ENCODE results near the gene HDAC10.

The HDAC10 gene

GRCh38 chr22:50255099-50255498 lies 4.0 kb upstream of the HDAC10 start:
- TF ChIP-seq CTCF (IDR thresholded peaks at IDR 0.05; ENCODE audit: low read depth, low read length, missing control alignments): no peak
- DNase-seq (ENCODE audit: low read depth): no peak
- in situ Hi-C loops (cut with HindIII; ENCODE audit: low sequenced_read_pairs): no loop called here
- H3K4me3 ChIP-seq (ENCODE audit: low read depth, low read length): no peak overlapping the region

GRCh38 chr22:50253941-50254340 lies 2.9 kb upstream of the HDAC10 start:
- no peak for DNase-seq (ENCODE audit: low read depth)
- H3K4me3 ChIP-seq (ENCODE audit: low read depth, low read length): no peak overlapping the region
- no peak for TF ChIP-seq CTCF (IDR thresholded peaks at IDR 0.05; ENCODE audit: low read depth, low read length, missing control alignments)
- in situ Hi-C loops (cut with HindIII; ENCODE audit: low sequenced_read_pairs): no loop called here

- no peak for TF ChIP-seq CTCF (IDR thresholded peaks at IDR 0.05; ENCODE audit: low read depth, low read length, missing control alignments)
- H3K4me3 ChIP-seq (ENCODE audit: low read depth, low read length): no peak overlapping the region
- in situ Hi-C loops (cut with HindIII; ENCODE audit: low sequenced_read_pairs): no loop called here
- DNase-seq (ENCODE audit: low read depth): no peak
Measured at GRCh38 chr22:50253046-50253915, 2.2 kb upstream of the HDAC10 start.

DNA sequence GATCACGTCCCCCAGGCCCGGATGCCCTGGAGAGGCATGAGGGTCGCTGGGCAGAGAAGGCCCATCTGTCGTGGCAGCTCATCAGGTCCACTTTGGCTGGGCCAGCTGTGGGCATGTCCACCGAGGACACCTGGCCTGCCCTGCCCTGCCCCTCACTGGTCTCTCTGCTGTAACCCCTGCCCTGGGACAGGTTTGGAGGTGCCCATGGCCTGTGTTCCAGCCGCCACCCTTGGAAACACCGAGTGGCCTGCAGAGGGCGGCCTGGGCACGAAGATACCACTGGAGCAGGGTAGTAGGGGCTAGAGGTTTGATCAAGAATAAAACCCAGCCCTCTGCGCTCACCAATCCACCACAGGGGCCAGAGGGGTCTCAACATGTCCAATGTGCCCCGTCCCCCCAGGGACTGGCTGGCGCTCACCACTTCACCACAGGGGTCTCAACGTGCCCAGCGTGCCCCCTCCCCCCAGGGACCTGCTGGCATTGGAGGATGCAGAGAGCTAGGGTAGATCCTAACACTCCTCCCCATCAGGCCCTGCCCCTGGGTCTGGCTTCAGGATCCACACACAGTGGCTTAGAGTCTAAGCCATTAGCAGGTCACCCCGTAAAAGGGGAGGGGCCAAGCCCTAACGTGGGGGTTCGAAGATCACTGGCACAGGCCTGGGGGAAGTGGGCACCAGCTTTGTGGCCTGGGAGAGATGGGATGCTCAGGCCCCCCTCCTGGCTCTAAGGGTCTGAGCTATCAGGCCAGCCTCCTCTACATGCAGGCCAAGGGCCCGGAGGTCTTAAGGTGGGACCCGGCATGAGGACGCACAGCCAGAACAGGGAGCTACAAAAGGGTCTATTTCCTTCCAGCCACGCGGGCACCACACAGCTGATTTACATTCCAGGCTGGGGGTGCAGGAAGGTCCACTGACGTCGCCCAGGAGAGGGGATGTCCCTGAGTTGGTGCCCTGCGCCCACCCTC lies 1.3 kb upstream of the HDAC10 start:
- no peak for DNase-seq (ENCODE audit: low read depth)
- TF ChIP-seq CTCF (IDR thresholded peaks at IDR 0.05; ENCODE audit: low read depth, low read length, missing control alignments): peak; percentile 72
- no peak overlapping the region for H3K4me3 ChIP-seq (ENCODE audit: low read depth, low read length)
- in situ Hi-C loops (cut with HindIII; ENCODE audit: low sequenced_read_pairs): no loop called here

GRCh38 chr22:50251477-50252081 lies 514 bp upstream of the HDAC10 start:
- TF ChIP-seq CTCF (IDR thresholded peaks at IDR 0.05; ENCODE audit: low read depth, low read length, missing control alignments): no peak
- no peak for DNase-seq (ENCODE audit: low read depth)
- in situ Hi-C loops (cut with HindIII; ENCODE audit: low sequenced_read_pairs): no loop called here
- H3K4me3 ChIP-seq (ENCODE audit: low read depth, low read length): peak overlapping the region; percentile 63

DNA sequence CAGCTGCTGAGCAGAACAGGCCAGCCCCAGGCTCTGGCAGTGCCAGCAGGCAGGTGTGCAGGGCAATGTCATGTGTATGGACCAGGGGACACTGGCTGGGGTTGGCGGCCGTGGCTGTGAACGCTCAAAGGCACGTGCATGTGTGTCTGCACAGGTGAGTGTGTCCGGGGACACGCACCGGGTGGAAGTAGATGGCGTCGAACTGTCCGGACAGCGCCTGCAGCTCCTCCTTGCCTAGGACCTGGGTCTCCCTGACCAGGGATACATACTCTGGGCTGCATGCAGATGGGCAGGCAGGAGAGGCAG lies 863 bp downstream of the HDAC10 start:
- no peak for TF ChIP-seq CTCF (IDR thresholded peaks at IDR 0.05; ENCODE audit: low read depth, low read length, missing control alignments)
- in situ Hi-C loops (cut with HindIII; ENCODE audit: low sequenced_read_pairs): no loop called here
- DNase-seq (ENCODE audit: low read depth): no peak
- H3K4me3 ChIP-seq (ENCODE audit: low read depth, low read length): peak overlapping the region; percentile 63
